HCT116 (cell line): ENCODE data around the gene HNRNPH3. TPM values are rescaled to one million over a fixed set of nuclear protein-coding genes. Genes with fewer than 3 reads are reported as not detected.

Source experiments
- ATAC-seq: fragments of 200-7000 bp; cut with Tn5 transposase; 2 replicates; pipeline ENCODE4 v1.9.1; 2020; ENCODE audit warnings: mild to moderate bottlenecking, moderate library complexity
- Bru-seq: library from RNA; stranded (reverse); fragments of 400-500 nt; gene quantifications from one replicate; lab custom pipeline; 2021; lab: Mats Ljungman, UMichigan
- BruChase-seq, 2 experiments: library from RNA; stranded (reverse); fragments of 400-500 nt; gene quantifications; one replicate each; lab custom pipeline; 2021; lab: Mats Ljungman, UMichigan
- BruUV-seq: library from RNA; stranded (reverse); fragments of 400-500 nt; replicated peaks from 2 replicates; lab custom pipeline; 2021; lab: Mats Ljungman, UMichigan
- CTCF ChIA-PET: fragments of 300-600 bp; sonication (Branson Sonifier 250); formaldehyde crosslinking; loops from one replicate; lab custom pipeline; 2021; ENCODE audit warnings: antibody characterized with exemption; lab: Charles Lee
- POLR2A ChIA-PET: fragments of 300-600, 350-600 bp; sonication (Branson Sonifier 250); formaldehyde crosslinking; loops from one replicate; lab custom pipeline; 2021; ENCODE audit warnings: antibody characterized with exemption; lab: Charles Lee
- RAD21 ChIA-PET, 2 experiments: fragments of 300-600 bp; sonication (Branson Sonifier 250); formaldehyde crosslinking; loops; one replicate each; lab custom pipeline; 2023; ENCODE audit warnings: low total read pairs in 2 of 2; ENCODE audit not compliant: uncharacterized antibody in 2 of 2, unreplicated experiment in 2 of 2, low non-redundant PET in 1 of 2; lab: Charles Lee
- DNase-seq: peaks from one replicate; pipeline ENCODE4 v3.0.0-alpha.2; 2010; ENCODE audit warnings: low read depth, low spot score
- H2AFZ ChIP-seq: fragments of 200-600 bp; shearing (Covaris generic), sonication (generic); 2 replicates; pipeline ENCODE4 v1.6.1; 2017; ENCODE audit warnings: low read depth, mixed run types, mixed read lengths, antibody characterized with exemption, low read length; ENCODE audit not compliant: poor library complexity, severe bottlenecking
- H3K27ac ChIP-seq: 2 replicates; pipeline ENCODE4 v1.5.1; 2012; ENCODE audit warnings: low read depth, low read length
- H3K27me3 ChIP-seq: fragments of 200-600 bp; sonication (generic); 2 replicates; pipeline ENCODE4 v1.6.1; 2016; ENCODE audit warnings: mixed run types, low read length, mixed read lengths; ENCODE audit not compliant: insufficient read depth
- H3K36me3 ChIP-seq, 2 experiments: fragments of 200-500 bp in 1 of 2; fragments of 200-600 bp in 1 of 2; sonication (Bioruptor generic) in 1 of 2; sonication (generic) in 1 of 2; 2 replicates each; pipeline versions ENCODE4 v1.5.1 to v1.6.1; 2014 to 2016; ENCODE audit warnings: low read length in 2 of 2, inconsistent platforms in 1 of 2, mixed read lengths in 1 of 2, mixed run types in 1 of 2; ENCODE audit not compliant: insufficient read depth in 2 of 2, control insufficient read depth in 1 of 2
- H3K4me1 ChIP-seq, 2 experiments: fragments of 200-600 bp in 1 of 2; sonication (generic) in 1 of 2; 2 replicates each; pipeline versions ENCODE4 v1.5.1 to v1.6.1; 2012 to 2017; ENCODE audit warnings: low read length in 2 of 2, inconsistent platforms in 1 of 2, mild to moderate bottlenecking in 1 of 2, mixed read lengths in 1 of 2, mixed run types in 1 of 2, moderate library complexity in 1 of 2; ENCODE audit not compliant: insufficient read depth in 2 of 2, control insufficient read depth in 1 of 2
- H3K4me2 ChIP-seq: fragments of 200-600 bp; sonication (generic); 2 replicates; pipeline ENCODE4 v1.6.1; 2017; ENCODE audit warnings: mixed run types, low read length, mixed read lengths
- H3K4me3 ChIP-seq, 2 experiments: fragments of 200-600 bp in 1 of 2; sonication (generic) in 1 of 2; replicated peaks in 1 of 2; 2 replicates each; pipeline ENCODE4 v1.5.1; 2011 to 2016; ENCODE audit warnings: low read length in 2 of 2, control low read depth in 1 of 2, low read depth in 1 of 2, mild to moderate bottlenecking in 1 of 2, mixed read lengths in 1 of 2, mixed run types in 1 of 2
- H3K79me2 ChIP-seq: fragments of 200-600 bp; sonication (generic); 2 replicates; pipeline ENCODE4 v1.6.1; 2017; ENCODE audit warnings: mild to moderate bottlenecking, mixed run types, low read length, moderate library complexity, mixed read lengths; ENCODE audit not compliant: insufficient read depth
- H3K9ac ChIP-seq: fragments of 200-600 bp; sonication (generic); 2 replicates; pipeline ENCODE4 v1.6.1; 2016; ENCODE audit warnings: low read length, mixed read lengths
- H3K9me2 ChIP-seq: fragments of 200-600 bp; sonication (generic), shearing (Covaris generic); 2 replicates; pipeline ENCODE4 v1.6.1; 2017; ENCODE audit warnings: mixed run types, mild to moderate bottlenecking, moderate library complexity; ENCODE audit not compliant: insufficient read depth
- H3K9me3 ChIP-seq, 2 experiments: fragments of 200-500 bp in 1 of 2; fragments of 200-600 bp in 1 of 2; sonication (Bioruptor generic) in 1 of 2; sonication (generic) in 1 of 2; 2 replicates each; pipeline ENCODE4 v1.6.1; 2014 to 2017; ENCODE audit warnings: low read length in 2 of 2, mixed read lengths in 2 of 2, inconsistent platforms in 1 of 2, low read depth in 1 of 2, mild to moderate bottlenecking in 1 of 2, mixed run types in 1 of 2, moderate library complexity in 1 of 2; ENCODE audit not compliant: control insufficient read depth in 1 of 2, insufficient read depth in 1 of 2
- H4K20me1 ChIP-seq: fragments of 200-600 bp; sonication (generic), shearing (Covaris generic); 2 replicates; pipeline ENCODE4 v1.6.1; 2017; ENCODE audit warnings: mixed run types, mild to moderate bottlenecking, moderate library complexity; ENCODE audit not compliant: insufficient read depth
- CBX3 ChIP-seq: IDR thresholded peaks from 2 replicates; pipeline ENCODE4 v1.6.1; 2012; ENCODE audit warnings: low read depth
- CTCF ChIP-seq, 3 experiments: fragments of 200-600 bp in 1 of 3; sonication (generic) in 1 of 3; IDR thresholded peaks in 2 of 3; conservative IDR thresholded peaks in 1 of 3; 2 replicates each; pipeline ENCODE4 v1.5.1; 2012 to 2017; ENCODE audit warnings: low read depth in 2 of 3, low read length in 2 of 3, antibody characterized with exemption in 1 of 3, borderline replicate concordance in 1 of 3, control low read depth in 1 of 3, mild to moderate bottlenecking in 1 of 3, mixed read lengths in 1 of 3, mixed run types in 1 of 3, moderate library complexity in 1 of 3; ENCODE audit not compliant: insufficient read depth in 1 of 3
- FOSL1 ChIP-seq: IDR thresholded peaks from 2 replicates; pipeline ENCODE4 v1.6.1; 2012; ENCODE audit warnings: low read depth
- JUND ChIP-seq: IDR thresholded peaks from 2 replicates; pipeline ENCODE4 v1.6.1; 2012
- POLR2A ChIP-seq: IDR thresholded peaks from 2 replicates; pipeline ENCODE4 v1.7.0; 2011; ENCODE audit warnings: borderline replicate concordance; ENCODE audit not compliant: insufficient read depth, insufficient read length; ENCODE audit errors: extremely low read depth
- RAD21 ChIP-seq: IDR thresholded peaks from 2 replicates; pipeline ENCODE4 v1.6.1; 2012; ENCODE audit warnings: low read depth, mild to moderate bottlenecking
- SIN3A ChIP-seq: IDR thresholded peaks from 2 replicates; pipeline ENCODE4 v1.6.1; 2012; ENCODE audit warnings: low read depth
- SP1 ChIP-seq: IDR thresholded peaks from 2 replicates; pipeline ENCODE4 v1.6.1; 2012; ENCODE audit warnings: low read depth
- TCF7L2 ChIP-seq: IDR thresholded peaks from 2 replicates; pipeline ENCODE4 v1.7.0; 2011; ENCODE audit warnings: borderline replicate concordance, inconsistent platforms; ENCODE audit not compliant: insufficient read depth, insufficient read length; ENCODE audit errors: extremely low read depth
- YY1 ChIP-seq: IDR thresholded peaks from 2 replicates; pipeline ENCODE4 v1.6.1; 2011; ENCODE audit warnings: low read length, low read depth, moderate library complexity, mild to moderate bottlenecking; ENCODE audit not compliant: insufficient replicate concordance; ENCODE audit errors: extremely low read depth
- ZFX ChIP-seq: fragments of 450-650 bp; IDR thresholded peaks from 2 replicates; pipeline ENCODE4 v1.6.1; 2017
- intact Hi-C: fragments of 100-400 bp; cut with micrococcal nuclease; formaldehyde crosslinking; loops from 2 replicates; pipeline ENCODE4 v1.10.0; 2022
- long read RNA-seq: library from polyadenylated mRNA; unstranded; transcript quantifications from one replicate; pipeline ENCODE4 v2.0.0, GENCODE V29; 2021; ENCODE audit not compliant: unreplicated experiment
- polyA plus RNA-seq: library from polyadenylated mRNA; unstranded; fragments of >200 nt; gene quantifications from 2 replicates; pipeline ENCODE4 v1.2.1, GENCODE V29; 2012; ENCODE audit warnings: missing spikeins
- total RNA-seq: library from RNA; stranded (reverse); gene quantifications from one replicate; pipeline ENCODE4 v1.2.1, GENCODE V29; 2021; ENCODE audit not compliant: unreplicated experiment
- TF ChIP-seq, protein P1 (sequence below): IDR thresholded peaks from 2 replicates; pipeline ENCODE4 v1.6.1; 2011; ENCODE audit warnings: mild to moderate bottlenecking, low read length, moderate library complexity; ENCODE audit not compliant: insufficient replicate concordance; ENCODE audit errors: extremely low read depth
- TF ChIP-seq, protein P2 (sequence below): IDR thresholded peaks from 2 replicates; pipeline ENCODE4 v1.6.1; 2012; ENCODE audit warnings: low read depth

The HNRNPH3 gene, protein sequence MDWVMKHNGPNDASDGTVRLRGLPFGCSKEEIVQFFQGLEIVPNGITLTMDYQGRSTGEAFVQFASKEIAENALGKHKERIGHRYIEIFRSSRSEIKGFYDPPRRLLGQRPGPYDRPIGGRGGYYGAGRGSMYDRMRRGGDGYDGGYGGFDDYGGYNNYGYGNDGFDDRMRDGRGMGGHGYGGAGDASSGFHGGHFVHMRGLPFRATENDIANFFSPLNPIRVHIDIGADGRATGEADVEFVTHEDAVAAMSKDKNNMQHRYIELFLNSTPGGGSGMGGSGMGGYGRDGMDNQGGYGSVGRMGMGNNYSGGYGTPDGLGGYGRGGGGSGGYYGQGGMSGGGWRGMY
- total RNA-seq, result 126 TPM
- polyA plus RNA-seq, result 175 and 191 TPM in 2 replicates
- Bru-seq, nascent RNA, result percentile 99 among the genes with signal in this experiment
- BruChase-seq, experiment 1, labeled RNA remaining after a 6-hour chase, result percentile 98 among the genes with signal in this experiment
- percentile 99 among the genes with signal in this experiment for BruChase-seq, experiment 2, labeled RNA remaining after a 2-hour chase
- long read RNA-seq, transcript HNRNPH3-201 (10 exons, 2,339 nt), result major isoform, 64 of 190 reads
- long read RNA-seq, transcript HNRNPH3-202 (10 exons, 1,332 nt), result minor isoform, 25 of 190 reads
- long read RNA-seq, partial matches to known transcripts, result 25 of 190 reads
- long read RNA-seq, other reads (novel, unspliced or antisense), result 74 of 190 reads

GRCh38 chr10:68331455-68332258, at the start of gene HNRNPH3:
Gene HNRNPH3, plus strand, starts transcription at chr10:68332064. Its CDS starts 5,158 bp downstream, at chr10:68337222.
- Histone ChIP-seq H3K4me2 (peak within 1 kb of the TSS; percentile 94), H3K4me1 (peaks cover 41 to 48% of the 10 kb centered on the region in 2 experiments), H3K4me3 (peak within 1 kb of the TSS; percentile 89 to 90), H3K9ac (peak within 1 kb of the TSS; percentile 96), H3K79me2 (peaks cover 48% of the 10 kb centered on the region), H3K36me3 (peaks cover 3 to 12% of the 10 kb centered on the region in 2 experiments; a peak in 2 of 4 replicates), H3K27ac (peak within 1 kb of the TSS; percentile 85), H3K9me3 (no peaks in the 10 kb centered on the region), H4K20me1 (peaks cover 38% of the 10 kb centered on the region; the same call in 1 of the 2 replicates), H2AFZ (no peak within 1 kb of the TSS), H3K9me2 (no peaks in the 10 kb centered on the region), H3K27me3 (no peaks in the 10 kb centered on the region)
- BruUV-seq, result TSS peak; percentile 88
- ChIA-PET RAD21 (interaction anchor here (0.7 kb wide), 2 partner anchors 119 to 476 kb away, joined by 3 to 4 read pairs; no protein-coding TSS in a partner anchor), POLR2A (interaction anchor here (0.7 to 1.8 kb wide), 8 partner anchors 9 to 543 kb away, joined by 3 to 11 read pairs (median 6); no protein-coding TSS in a partner anchor), CTCF (interaction anchor here (1.4 kb wide), 1 partner anchor 476 kb away, joined by 3 read pairs; no protein-coding TSS in a partner anchor)
- ATAC-seq (peak; percentile 83), DNase-seq (peak; percentile 92)
- intact Hi-C loops, result loop anchor here (10.0 kb wide), 1 partner anchor 477 kb away; no protein-coding TSS in a partner anchor
- TF ChIP-seq FOSL1, result no peak
- peak; percentile 83 for TF ChIP-seq YY1
- TF ChIP-seq JUND, result 0 out of 2 replicates have a peak, but pooled peaks have one; percentile 6
- TF ChIP-seq, protein P1, sequence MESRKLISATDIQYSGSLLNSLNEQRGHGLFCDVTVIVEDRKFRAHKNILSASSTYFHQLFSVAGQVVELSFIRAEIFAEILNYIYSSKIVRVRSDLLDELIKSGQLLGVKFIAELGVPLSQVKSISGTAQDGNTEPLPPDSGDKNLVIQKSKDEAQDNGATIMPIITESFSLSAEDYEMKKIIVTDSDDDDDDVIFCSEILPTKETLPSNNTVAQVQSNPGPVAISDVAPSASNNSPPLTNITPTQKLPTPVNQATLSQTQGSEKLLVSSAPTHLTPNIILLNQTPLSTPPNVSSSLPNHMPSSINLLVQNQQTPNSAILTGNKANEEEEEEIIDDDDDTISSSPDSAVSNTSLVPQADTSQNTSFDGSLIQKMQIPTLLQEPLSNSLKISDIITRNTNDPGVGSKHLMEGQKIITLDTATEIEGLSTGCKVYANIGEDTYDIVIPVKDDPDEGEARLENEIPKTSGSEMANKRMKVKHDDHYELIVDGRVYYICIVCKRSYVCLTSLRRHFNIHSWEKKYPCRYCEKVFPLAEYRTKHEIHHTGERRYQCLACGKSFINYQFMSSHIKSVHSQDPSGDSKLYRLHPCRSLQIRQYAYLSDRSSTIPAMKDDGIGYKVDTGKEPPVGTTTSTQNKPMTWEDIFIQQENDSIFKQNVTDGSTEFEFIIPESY, result peak; percentile 98
- no peak for TF ChIP-seq CTCF (IDR thresholded peaks at IDR 0.05 in 2 of 3, conservative IDR thresholded peaks at IDR 0.05 in 1 of 3; ENCODE audit: borderline replicate concordance in 1 of 3, insufficient read depth in 1 of 3, low read depth in 2 of 3, low read length in 2 of 3)
- TF ChIP-seq ZFX, result peak; percentile 19; the same call in 1 of the 2 replicates
- TF ChIP-seq SP1, result peak; percentile 79
- TF ChIP-seq RAD21, result no peak
- peak; percentile 32 for TF ChIP-seq TCF7L2
- peak; percentile 95 for TF ChIP-seq SIN3A
- TF ChIP-seq POLR2A, result peak; percentile 97
- peak; percentile 60; the same call in 1 of the 2 replicates for TF ChIP-seq CBX3
- TF ChIP-seq, protein P2, sequence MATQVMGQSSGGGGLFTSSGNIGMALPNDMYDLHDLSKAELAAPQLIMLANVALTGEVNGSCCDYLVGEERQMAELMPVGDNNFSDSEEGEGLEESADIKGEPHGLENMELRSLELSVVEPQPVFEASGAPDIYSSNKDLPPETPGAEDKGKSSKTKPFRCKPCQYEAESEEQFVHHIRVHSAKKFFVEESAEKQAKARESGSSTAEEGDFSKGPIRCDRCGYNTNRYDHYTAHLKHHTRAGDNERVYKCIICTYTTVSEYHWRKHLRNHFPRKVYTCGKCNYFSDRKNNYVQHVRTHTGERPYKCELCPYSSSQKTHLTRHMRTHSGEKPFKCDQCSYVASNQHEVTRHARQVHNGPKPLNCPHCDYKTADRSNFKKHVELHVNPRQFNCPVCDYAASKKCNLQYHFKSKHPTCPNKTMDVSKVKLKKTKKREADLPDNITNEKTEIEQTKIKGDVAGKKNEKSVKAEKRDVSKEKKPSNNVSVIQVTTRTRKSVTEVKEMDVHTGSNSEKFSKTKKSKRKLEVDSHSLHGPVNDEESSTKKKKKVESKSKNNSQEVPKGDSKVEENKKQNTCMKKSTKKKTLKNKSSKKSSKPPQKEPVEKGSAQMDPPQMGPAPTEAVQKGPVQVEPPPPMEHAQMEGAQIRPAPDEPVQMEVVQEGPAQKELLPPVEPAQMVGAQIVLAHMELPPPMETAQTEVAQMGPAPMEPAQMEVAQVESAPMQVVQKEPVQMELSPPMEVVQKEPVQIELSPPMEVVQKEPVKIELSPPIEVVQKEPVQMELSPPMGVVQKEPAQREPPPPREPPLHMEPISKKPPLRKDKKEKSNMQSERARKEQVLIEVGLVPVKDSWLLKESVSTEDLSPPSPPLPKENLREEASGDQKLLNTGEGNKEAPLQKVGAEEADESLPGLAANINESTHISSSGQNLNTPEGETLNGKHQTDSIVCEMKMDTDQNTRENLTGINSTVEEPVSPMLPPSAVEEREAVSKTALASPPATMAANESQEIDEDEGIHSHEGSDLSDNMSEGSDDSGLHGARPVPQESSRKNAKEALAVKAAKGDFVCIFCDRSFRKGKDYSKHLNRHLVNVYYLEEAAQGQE, result no peak
